Neural cell (in vitro differentiated cells): Measurements from ENCODE around the gene PRICKLE3. TPM values are rescaled to one million over a fixed set of nuclear protein-coding genes. Genes with fewer than 3 reads are reported as not detected.

ENCODE experiments used
- H2AFZ ChIP-seq: fragments of 200-600, 300-800 bp; sonication (generic), shearing (Covaris generic); 2 replicates; pipeline ENCODE4 v1.6.0; 2014; ENCODE audit warnings: low read depth, mild to moderate bottlenecking, antibody characterized with exemption, low read length, moderate library complexity
- H3F3A ChIP-seq: fragments of 200-600 bp; shearing (Covaris generic); 2 replicates; pipeline ENCODE4 v1.6.1; 2016; ENCODE audit warnings: mild to moderate bottlenecking, moderate library complexity, mixed read lengths, antibody characterized with exemption, low read length; ENCODE audit not compliant: insufficient read depth, poor library complexity, severe bottlenecking
- H3K27ac ChIP-seq: fragments of 200-600, 300-800 bp; sonication (generic), shearing (Covaris generic); 2 replicates; pipeline ENCODE4 v1.5.1; 2014; ENCODE audit warnings: mild to moderate bottlenecking, low read length, moderate library complexity
- H3K27me3 ChIP-seq: fragments of 300-800, 200-600 bp; sonication (generic), shearing (Covaris generic); 2 replicates; pipeline ENCODE4 v1.6.0; 2014; ENCODE audit warnings: mild to moderate bottlenecking, low read depth, low read length, moderate library complexity; ENCODE audit not compliant: insufficient read depth
- H3K36me3 ChIP-seq: fragments of 300-800, 200-600 bp; sonication (generic), shearing (Covaris generic); 2 replicates; pipeline ENCODE4 v1.5.1; 2014; ENCODE audit warnings: mild to moderate bottlenecking, antibody characterized with exemption, low read length, moderate library complexity; ENCODE audit not compliant: insufficient read depth
- H3K4me2 ChIP-seq: fragments of 300-800, 200-600 bp; sonication (generic), shearing (Covaris generic); 2 replicates; pipeline ENCODE4 v1.6.0; 2014; ENCODE audit warnings: mild to moderate bottlenecking, low read length
- H3K4me3 ChIP-seq: fragments of 300-800, 200-600 bp; sonication (generic), shearing (Covaris generic); 2 replicates; pipeline ENCODE4 v1.5.1; 2014; ENCODE audit warnings: mild to moderate bottlenecking, low read length, moderate library complexity
- H3K79me2 ChIP-seq: fragments of 200-600 bp; shearing (Covaris generic); replicated peaks from 2 replicates; pipeline ENCODE4 v1.6.0; 2014; ENCODE audit warnings: mild to moderate bottlenecking, low read length, moderate library complexity; ENCODE audit not compliant: insufficient read depth
- H3K9ac ChIP-seq: fragments of 300-800, 200-600 bp; sonication (generic), shearing (Covaris generic); 2 replicates; pipeline ENCODE4 v1.6.1; 2016; ENCODE audit warnings: mild to moderate bottlenecking, low read length, mixed read lengths
- H3K9me2 ChIP-seq: fragments of 200-600 bp; shearing (Covaris generic); 2 replicates; pipeline ENCODE4 v1.6.1; 2016; ENCODE audit warnings: mild to moderate bottlenecking, low read length, mixed read lengths; ENCODE audit not compliant: insufficient read depth
- H3K9me3 ChIP-seq: fragments of 200-600, 300-800 bp; sonication (generic), shearing (Covaris generic); 2 replicates; pipeline ENCODE4 v1.6.1; 2016; ENCODE audit warnings: mild to moderate bottlenecking, mixed run types, low read length, moderate library complexity, mixed read lengths
- H4K20me1 ChIP-seq: fragments of 200-600 bp; shearing (Covaris generic); 2 replicates; pipeline ENCODE4 v1.6.1; 2016; ENCODE audit warnings: mild to moderate bottlenecking, mixed run types; ENCODE audit not compliant: insufficient read depth
- CTCF ChIP-seq: fragments of 450-650 bp; IDR thresholded peaks from 2 replicates; pipeline ENCODE4 v1.5.1; 2014; ENCODE audit warnings: antibody characterized with exemption, mild to moderate bottlenecking, moderate library complexity; ENCODE audit not compliant: poor library complexity, severe bottlenecking
- EP300 ChIP-seq: fragments of 450-650 bp; conservative IDR thresholded peaks from 2 replicates; pipeline ENCODE4 v1.6.1; 2014; ENCODE audit warnings: antibody characterized with exemption, mild to moderate bottlenecking, moderate library complexity; ENCODE audit not compliant: poor library complexity, severe bottlenecking
- EZH2 ChIP-seq: fragments of 200-600, 300-800 bp; shearing (Covaris generic), sonication (generic); IDR thresholded peaks from 2 replicates; pipeline ENCODE4 v1.6.1; 2014; ENCODE audit warnings: antibody characterized with exemption, low read length, borderline replicate concordance, mild to moderate bottlenecking; ENCODE audit not compliant: insufficient read depth, poor library complexity, severe bottlenecking
- MXI1 ChIP-seq: fragments of 450-650 bp; conservative IDR thresholded peaks from 2 replicates; pipeline ENCODE4 v1.6.1; 2014; ENCODE audit warnings: antibody characterized with exemption, mild to moderate bottlenecking; ENCODE audit not compliant: poor library complexity, severe bottlenecking
- POLR2AphosphoS5 ChIP-seq: IDR thresholded peaks from 2 replicates; pipeline ENCODE4 v1.6.1; 2012
- RAD21 ChIP-seq: fragments of 450-650 bp; conservative IDR thresholded peaks from 2 replicates; pipeline ENCODE4 v1.6.1; 2014; ENCODE audit warnings: antibody characterized with exemption, mild to moderate bottlenecking, moderate library complexity
- REST ChIP-seq: IDR thresholded peaks from 2 replicates; pipeline ENCODE4 v1.6.1; 2012; ENCODE audit warnings: borderline replicate concordance
- SMC3 ChIP-seq: fragments of 450-650 bp; conservative IDR thresholded peaks from 2 replicates; pipeline ENCODE4 v1.6.1; 2014; ENCODE audit warnings: antibody characterized with exemption, mild to moderate bottlenecking, moderate library complexity; ENCODE audit not compliant: poor library complexity
- TAF1 ChIP-seq: IDR thresholded peaks from 2 replicates; pipeline ENCODE4 v1.6.1; 2012; ENCODE audit warnings: low read depth
- polyA plus RNA-seq: library from polyadenylated mRNA; depleted of rRNA; stranded (reverse); fragments of >200 nt; gene quantifications from 2 replicates; pipeline ENCODE4 v1.2.3, GENCODE V29; 2014

The PRICKLE3 gene
- polyA plus RNA-seq, 1 donor from 2014 or later: 0.45 TPM

GRCh38 chrX:49177338-49177833 lies 8.8 kb downstream of the PRICKLE3 start:
- TF ChIP-seq SMC3 (no peak), CTCF (no peak), REST (no peak), EZH2 (no peak), RAD21 (no peak), EP300 (no peak), TAF1 (no peak), MXI1 (no peak), POLR2AphosphoS5 (no peak)

GRCh38 chrX:49176421-49177326 lies 9.5 kb downstream of the PRICKLE3 start:
- H3K4me2 ChIP-seq: no peak overlapping the region
- no peak overlapping the region for H3K27ac ChIP-seq
- no peaks in the 10 kb centered on the region for H4K20me1 ChIP-seq
- no peak overlapping the region for H3K4me3 ChIP-seq
- no peaks in the 10 kb centered on the region for H3K79me2 ChIP-seq
- H3K36me3 ChIP-seq: no peaks in the 10 kb centered on the region
- H3K9me3 ChIP-seq: no peaks in the 10 kb centered on the region
- H2AFZ ChIP-seq: no peak overlapping the region
- peaks cover 17% of the 10 kb centered on the region for H3K27me3 ChIP-seq
- no peaks in the 10 kb centered on the region for H3F3A ChIP-seq
- no peak overlapping the region for H3K9ac ChIP-seq
- H3K9me2 ChIP-seq: no peaks in the 10 kb centered on the region
- no peak for TF ChIP-seq RAD21
- no peak for TF ChIP-seq POLR2AphosphoS5
- no peak for TF ChIP-seq REST

More at GRCh38 chrX:49177338-49177833, 8.8 kb downstream of the PRICKLE3 start:
- Histone ChIP-seq H3K4me2 (no peak overlapping the region), H3F3A (no peaks in the 10 kb centered on the region), H3K9me3 (no peaks in the 10 kb centered on the region), H3K9ac (no peak overlapping the region), H3K36me3 (no peaks in the 10 kb centered on the region), H3K4me3 (no peak overlapping the region), H3K27me3 (peaks cover 10% of the 10 kb centered on the region), H3K9me2 (no peaks in the 10 kb centered on the region), H2AFZ (no peak overlapping the region), H3K27ac (no peak overlapping the region), H4K20me1 (no peaks in the 10 kb centered on the region), H3K79me2 (no peaks in the 10 kb centered on the region)
